Activated T-cell treated with anti-CD3 and anti-CD28 coated beads, Interleukin-2, amount 50 U/mL, for 4 hours (primary cell): ENCODE results near the gene BPIFB4. TPM values are rescaled to one million over a fixed set of nuclear protein-coding genes. Genes with fewer than 3 reads are reported as not detected.
A peak's percentile ranks its signal among the peaks of the same experiment; 100 is the strongest.
"Not testable (repeated sequence)": the region's sequence is repeated elsewhere in the genome, so short reads cannot be mapped to it uniquely, and the experiment has no call there.

Experiments
- ATAC-seq, 2 donors: fragments of 200-7000 bp; cut with Tn5 transposase; one replicate each; pipeline ENCODE4 v1.10.0; 2021
- DNase-seq: peaks from one replicate; pipeline ENCODE4 v3.0.0-alpha.2; 2020
- H3K27me3 Mint-ChIP-seq: one replicate; pipeline ENCODE4 v1.8.0; 2021; ENCODE audit warnings: low read depth, mixed read lengths
- H3K36me3 Mint-ChIP-seq: one replicate; pipeline ENCODE4 v1.8.0; 2022; ENCODE audit warnings: mixed read lengths; ENCODE audit not compliant: insufficient read depth
- H3K4me1 Mint-ChIP-seq: one replicate; pipeline ENCODE4 v1.8.0; 2021; ENCODE audit warnings: low read depth, mixed read lengths
- H3K4me3 Mint-ChIP-seq: one replicate; pipeline ENCODE4 v1.8.0; 2021; ENCODE audit warnings: mild to moderate bottlenecking, moderate library complexity, mixed read lengths
- H3K9me3 Mint-ChIP-seq: one replicate; pipeline ENCODE4 v1.8.0; 2021; ENCODE audit warnings: mixed read lengths
- total RNA-seq, 3 donors: library from RNA; stranded (reverse); gene quantifications; one replicate each; pipeline ENCODE4 v1.2.1, GENCODE V29; 2021

BPIFB4 gene
- total RNA-seq, 3 donors from 2014 or later = not detected

DNA sequence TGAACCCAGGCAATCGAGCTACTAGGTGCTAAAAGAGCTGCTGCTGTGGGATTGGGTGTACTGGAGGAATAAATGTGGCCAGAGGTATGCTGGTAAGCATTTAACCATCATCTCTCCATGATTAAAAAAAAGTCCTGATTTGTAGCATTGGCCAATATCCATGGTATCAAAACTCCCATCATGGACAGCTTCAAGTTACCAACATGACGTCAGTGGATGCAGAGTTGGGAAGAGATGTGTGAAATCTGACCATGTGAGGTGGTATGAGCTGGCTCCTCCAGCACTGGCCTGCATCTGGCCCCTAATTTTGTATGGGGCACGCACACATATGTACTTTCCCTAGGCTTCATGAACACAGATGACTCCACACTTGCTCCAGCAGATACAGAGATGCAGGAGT lies 11.7 kb downstream of the BPIFB4 start:
- Mint-ChIP-seq H3K4me1 (peaks cover 3% of the 10 kb centered on the region), H3K4me3 (no peak overlapping the region), H3K9me3 (no peaks in the 10 kb centered on the region), H3K27me3 (no peaks in the 10 kb centered on the region), H3K36me3 (no peaks in the 10 kb centered on the region)
- ATAC-seq (no peak), DNase-seq (no peak)

DNA sequence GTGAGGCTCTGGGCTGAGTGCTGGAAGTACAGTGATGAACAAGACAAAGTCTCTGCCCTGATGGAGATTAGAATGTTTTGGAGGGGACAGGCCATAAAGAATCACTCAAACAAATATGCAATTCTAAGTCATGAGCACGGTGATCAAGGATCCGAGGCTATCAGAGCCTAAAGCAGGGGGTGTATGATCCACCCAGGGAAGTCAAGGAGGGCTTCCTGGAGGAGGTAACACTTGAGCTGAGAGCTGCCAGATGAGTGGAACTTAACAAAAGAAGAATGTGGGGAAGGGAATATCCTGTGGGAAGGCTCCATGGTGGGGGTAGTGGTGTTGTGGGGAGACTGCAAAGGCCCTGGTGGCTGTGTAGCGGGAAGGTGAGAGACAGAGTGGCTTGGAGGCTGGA lies 12.2 kb downstream of the BPIFB4 start:
- Mint-ChIP-seq H3K4me1 (peaks cover 3% of the 10 kb centered on the region), H3K36me3 (no peaks in the 10 kb centered on the region), H3K27me3 (no peaks in the 10 kb centered on the region), H3K9me3 (no peaks in the 10 kb centered on the region), H3K4me3 (no peak overlapping the region)
- ATAC-seq (no peak), DNase-seq (no peak)

DNA sequence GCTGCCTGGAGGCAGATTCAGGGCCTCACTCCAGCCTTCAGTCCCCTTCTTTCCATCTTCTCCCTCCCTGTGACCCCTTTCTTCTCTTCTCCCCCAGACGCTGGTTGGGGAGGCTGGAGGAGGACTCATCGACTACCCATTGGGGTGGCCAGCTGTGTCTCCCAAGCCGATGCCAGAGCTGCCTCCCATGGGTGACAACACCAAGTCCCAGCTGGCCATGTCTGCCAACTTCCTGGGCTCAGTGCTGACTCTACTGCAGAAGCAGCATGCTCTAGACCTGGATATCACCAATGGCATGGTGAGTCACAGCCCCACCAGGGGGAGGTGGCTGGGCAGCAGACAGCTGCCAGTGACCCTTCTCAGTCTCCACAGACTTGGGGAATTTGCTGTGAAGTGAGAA lies 12.9 kb downstream of the BPIFB4 start:
- no peak overlapping the region for H3K4me3 Mint-ChIP-seq
- peaks cover 3% of the 10 kb centered on the region for H3K4me1 Mint-ChIP-seq
- ATAC-seq (no peak), DNase-seq (no peak)
- no peaks in the 10 kb centered on the region for H3K9me3 Mint-ChIP-seq
- no peaks in the 10 kb centered on the region for H3K27me3 Mint-ChIP-seq
- H3K36me3 Mint-ChIP-seq = no peaks in the 10 kb centered on the region

DNA sequence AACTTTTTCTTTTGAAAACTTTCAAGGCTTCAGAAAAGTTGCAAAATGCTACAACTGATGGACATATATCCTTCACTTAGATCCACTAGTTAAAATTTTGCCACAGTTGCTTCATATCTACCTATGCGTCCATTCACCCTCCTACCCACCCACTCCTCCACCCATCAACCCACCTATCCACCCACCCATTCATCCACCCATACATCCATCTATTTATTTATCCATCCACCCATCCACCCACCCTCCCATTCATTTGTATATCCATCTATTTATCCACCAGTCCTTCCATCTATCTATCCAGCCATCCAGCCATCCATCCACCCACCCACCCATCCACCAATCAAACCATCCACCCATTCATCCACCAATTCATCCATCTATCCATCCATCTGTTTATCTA lies 13.6 kb downstream of the BPIFB4 start:
- peaks cover 3% of the 10 kb centered on the region for H3K4me1 Mint-ChIP-seq
- H3K9me3 Mint-ChIP-seq = no peaks in the 10 kb centered on the region
- ATAC-seq = no peak
- H3K36me3 Mint-ChIP-seq = no peaks in the 10 kb centered on the region
- H3K4me3 Mint-ChIP-seq = no peak overlapping the region
- H3K27me3 Mint-ChIP-seq = no peaks in the 10 kb centered on the region
- DNase-seq = no peak

DNA sequence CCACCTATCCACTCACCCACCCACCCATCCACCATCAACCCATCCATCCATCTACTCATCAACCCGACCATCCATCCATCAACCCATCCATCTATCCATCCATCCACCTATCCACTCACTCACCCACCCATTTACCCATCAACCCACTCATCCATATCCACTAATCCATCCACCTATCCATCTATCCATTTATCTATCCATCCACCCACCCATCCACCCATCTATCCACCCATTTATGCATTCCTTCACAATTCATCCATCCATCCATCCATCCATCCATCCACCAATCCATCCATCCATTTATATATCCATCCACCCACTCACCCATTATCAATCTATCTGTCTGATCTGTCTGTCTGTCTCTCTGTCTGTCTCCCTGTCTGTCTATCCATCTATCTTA lies 14.1 kb downstream of the BPIFB4 start:
- Mint-ChIP-seq H3K27me3 (no peaks in the 10 kb centered on the region), H3K36me3 (no peaks in the 10 kb centered on the region), H3K4me1 (peaks cover 3% of the 10 kb centered on the region), H3K4me3 (no peak overlapping the region), H3K9me3 (no peaks in the 10 kb centered on the region)
- DNase-seq (no peak), ATAC-seq (no peak)

DNA sequence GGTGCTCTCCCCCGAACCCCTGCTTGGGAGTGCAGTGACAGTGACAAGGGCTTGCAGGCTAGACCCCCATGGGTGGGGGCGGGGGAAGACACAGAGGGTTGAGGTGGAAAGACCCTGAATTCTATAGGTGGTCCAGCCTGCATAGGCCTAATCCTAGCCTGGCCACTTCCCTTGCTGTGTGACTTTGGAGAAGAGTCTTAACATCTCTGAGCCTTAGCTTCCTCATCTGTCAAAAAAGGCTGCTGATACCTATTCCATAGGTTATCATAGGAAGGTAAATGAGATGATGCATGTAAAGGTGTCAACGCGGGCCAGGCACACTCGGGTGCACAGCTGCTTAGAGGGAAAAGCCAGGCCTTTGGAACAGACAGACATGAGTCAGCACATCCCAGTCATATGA lies 15.8 kb downstream of the BPIFB4 start:
- Mint-ChIP-seq H3K4me1 (peaks cover 3% of the 10 kb centered on the region), H3K9me3 (no peaks in the 10 kb centered on the region), H3K4me3 (no peak overlapping the region), H3K36me3 (no peaks in the 10 kb centered on the region), H3K27me3 (no peaks in the 10 kb centered on the region)
- ATAC-seq (no peak), DNase-seq (no peak)

DNA sequence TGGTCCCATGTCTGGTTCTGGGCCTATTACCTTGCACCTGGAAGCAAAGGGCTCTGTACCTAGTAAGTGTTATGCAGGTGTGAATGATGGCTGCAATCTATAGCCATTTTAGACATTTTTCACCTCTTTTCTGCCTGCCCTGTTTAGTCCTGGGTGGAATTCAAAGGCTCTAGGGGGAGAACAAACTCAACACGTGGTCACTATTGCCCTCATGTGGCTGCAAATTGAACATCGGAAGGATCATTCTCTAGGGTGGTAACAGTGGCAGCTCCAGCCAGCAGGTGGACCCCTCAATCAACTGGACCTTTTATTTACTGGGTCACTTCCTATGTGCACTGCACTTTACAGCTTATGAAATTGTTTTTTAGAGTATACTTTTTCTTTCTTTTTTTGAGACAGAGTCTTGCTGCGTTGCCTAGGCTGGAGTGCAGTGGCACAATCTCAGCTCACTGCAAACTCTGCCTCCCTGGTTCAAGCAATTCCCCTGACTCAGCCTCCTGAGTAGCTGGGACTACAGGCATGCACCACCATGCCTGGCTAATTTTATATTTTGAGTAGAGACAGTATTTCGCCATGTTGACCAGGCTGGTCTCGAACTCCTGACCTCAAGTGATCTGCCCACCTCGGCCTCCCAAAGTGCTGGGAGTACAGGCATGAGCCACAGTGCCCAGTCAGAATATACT lies 16.6 kb downstream of the BPIFB4 start:
- H3K4me3 Mint-ChIP-seq, H3K4me1 Mint-ChIP-seq, H3K27me3 Mint-ChIP-seq, H3K36me3 Mint-ChIP-seq, H3K9me3 Mint-ChIP-seq: not testable (repeated sequence)
- peak; percentile 22 for DNase-seq
- peak; percentile 76 to 78 for ATAC-seq

DNA sequence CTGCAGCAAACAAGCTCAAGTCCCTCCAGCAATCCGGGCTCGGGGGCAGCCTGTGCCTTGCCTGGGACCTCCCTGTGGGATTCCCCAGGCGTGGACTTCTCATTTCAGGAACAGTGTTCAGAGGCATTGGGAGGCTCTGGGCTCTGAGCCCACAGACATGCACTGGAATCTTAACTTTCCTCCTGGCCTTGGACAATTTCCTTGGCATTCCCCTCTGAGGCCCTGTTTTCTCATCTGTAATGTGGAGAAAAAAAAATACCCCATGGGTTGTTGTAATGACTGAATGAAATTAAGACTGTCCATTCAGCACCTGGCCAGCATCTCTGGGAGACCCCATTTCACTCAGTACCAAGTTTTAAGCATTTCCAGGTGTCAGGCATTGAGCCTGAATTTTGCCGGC lies 17.6 kb downstream of the BPIFB4 start:
- H3K4me3 Mint-ChIP-seq = no peak overlapping the region
- H3K9me3 Mint-ChIP-seq = no peaks in the 10 kb centered on the region
- ATAC-seq (no peak), DNase-seq (no peak)
- no peaks in the 10 kb centered on the region for H3K36me3 Mint-ChIP-seq
- peaks cover 3% of the 10 kb centered on the region for H3K4me1 Mint-ChIP-seq
- no peaks in the 10 kb centered on the region for H3K27me3 Mint-ChIP-seq

DNA sequence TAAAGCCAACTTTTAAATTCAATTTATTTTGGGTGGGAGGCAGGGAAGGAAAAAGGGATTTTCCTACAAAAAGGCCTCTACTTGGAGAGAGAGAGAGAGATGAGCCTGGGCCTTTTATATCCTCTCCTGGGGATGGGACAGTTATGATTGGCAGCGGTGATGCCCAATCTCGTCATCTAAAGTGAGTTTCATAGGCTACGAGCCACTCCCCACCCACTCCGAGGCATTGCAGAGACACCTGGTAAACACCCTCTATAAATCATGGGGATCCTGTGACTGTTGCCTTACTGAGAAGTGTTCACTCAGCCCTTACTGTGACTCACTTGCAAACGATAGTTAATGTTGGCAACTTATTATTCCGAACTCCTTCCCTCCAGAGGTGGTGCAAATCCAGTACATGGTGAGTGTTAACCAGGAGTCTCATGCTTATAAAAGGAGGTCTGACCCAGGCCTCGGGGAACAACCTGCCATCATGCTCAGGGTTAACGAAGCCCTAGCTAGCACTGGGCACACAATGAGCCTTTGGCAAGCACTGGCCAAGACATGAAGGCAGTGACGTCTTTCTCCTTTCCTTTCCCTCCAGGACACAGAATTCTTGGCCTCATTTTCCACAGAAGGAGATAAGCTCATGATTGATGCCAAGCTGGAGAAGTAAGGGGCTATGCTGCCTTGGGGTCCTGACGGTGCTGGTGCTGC lies 20.5 kb downstream of the BPIFB4 start:
- H3K4me1 Mint-ChIP-seq = peaks cover 3% of the 10 kb centered on the region
- no peaks in the 10 kb centered on the region for H3K9me3 Mint-ChIP-seq
- H3K27me3 Mint-ChIP-seq = no peaks in the 10 kb centered on the region
- no peaks in the 10 kb centered on the region for H3K36me3 Mint-ChIP-seq
- ATAC-seq (no peak), DNase-seq (no peak)
- H3K4me3 Mint-ChIP-seq = no peak overlapping the region

DNA sequence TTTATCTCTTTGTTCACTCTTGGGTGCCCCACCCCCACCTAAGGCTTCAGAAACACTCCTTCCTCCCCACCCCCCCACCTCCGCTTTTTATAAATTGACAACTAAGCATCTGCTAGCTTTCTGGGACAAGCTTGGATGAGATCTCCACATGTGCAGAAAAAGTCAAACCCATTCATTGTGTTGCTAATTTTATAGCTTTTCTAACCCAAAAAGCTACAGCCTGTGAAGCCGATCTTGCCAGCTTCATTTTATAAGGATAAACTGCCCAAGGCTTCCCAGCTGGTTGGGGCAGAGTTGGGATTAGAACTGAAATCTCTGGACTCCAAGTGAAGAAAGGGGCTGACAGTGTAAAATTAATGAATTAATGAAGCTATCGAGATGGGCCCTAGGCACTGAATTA lies 24.1 kb downstream of the BPIFB4 start:
- DNase-seq = no peak
- no peaks in the 10 kb centered on the region for H3K27me3 Mint-ChIP-seq
- H3K4me1 Mint-ChIP-seq = no peaks in the 10 kb centered on the region
- H3K9me3 Mint-ChIP-seq = no peaks in the 10 kb centered on the region
- H3K36me3 Mint-ChIP-seq = no peaks in the 10 kb centered on the region
- ATAC-seq = no peak
- no peak overlapping the region for H3K4me3 Mint-ChIP-seq

DNA sequence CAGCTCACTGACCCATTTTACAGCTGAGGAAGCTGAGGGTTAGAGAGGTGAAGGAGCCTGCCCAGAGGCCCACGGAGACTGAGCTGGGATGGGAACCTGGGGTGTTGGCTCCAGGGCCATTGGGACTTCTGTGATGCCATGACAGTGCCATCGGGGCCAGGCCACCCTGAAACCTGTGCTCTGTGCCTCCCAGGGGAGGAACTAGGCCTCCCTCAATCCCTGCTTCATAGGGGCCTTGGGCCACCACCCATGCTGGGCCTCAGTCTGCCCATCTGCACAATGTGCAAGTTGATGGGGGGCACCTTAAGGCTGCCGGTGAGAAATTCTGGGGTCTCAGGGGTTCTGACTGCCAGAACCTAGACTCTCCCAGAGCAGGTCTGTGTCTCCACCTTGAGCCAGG lies 24.9 kb downstream of the BPIFB4 start:
- no peaks in the 10 kb centered on the region for H3K27me3 Mint-ChIP-seq
- no peaks in the 10 kb centered on the region for H3K9me3 Mint-ChIP-seq
- no peak overlapping the region for H3K4me3 Mint-ChIP-seq
- DNase-seq (no peak), ATAC-seq (no peak)
- no peaks in the 10 kb centered on the region for H3K36me3 Mint-ChIP-seq
- no peaks in the 10 kb centered on the region for H3K4me1 Mint-ChIP-seq

DNA sequence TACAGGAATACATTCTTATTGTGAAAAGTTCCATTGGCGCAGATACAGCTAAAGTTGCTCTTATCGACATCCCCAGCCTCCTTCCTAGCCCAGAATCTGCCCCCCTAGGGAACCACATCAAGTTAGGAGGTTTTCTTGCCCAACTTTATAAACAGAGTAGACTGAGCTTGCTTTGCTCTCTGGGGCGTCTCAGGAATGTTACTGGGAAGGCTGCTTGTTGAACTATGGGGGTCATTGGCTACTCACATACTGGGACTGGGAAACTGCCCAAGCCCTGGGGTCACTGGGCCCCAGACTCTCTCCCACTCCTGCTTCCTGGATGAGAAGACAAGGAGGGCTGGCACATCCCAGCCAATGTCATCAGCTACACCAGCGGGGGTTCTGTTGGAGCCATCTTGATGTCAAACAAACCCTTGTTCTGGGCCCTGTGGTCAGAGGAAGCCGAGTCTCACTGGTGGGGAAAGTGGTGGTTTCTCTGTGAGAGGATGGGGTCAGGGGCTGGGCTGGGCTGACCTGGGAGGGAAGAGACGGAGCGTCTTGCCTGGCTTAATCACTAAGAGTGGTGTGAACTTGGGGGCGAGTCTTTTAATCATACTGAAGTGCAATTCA lies 26.0 kb downstream of the BPIFB4 start:
- Mint-ChIP-seq H3K4me1 (no peaks in the 10 kb centered on the region), H3K4me3 (no peak overlapping the region), H3K27me3 (no peaks in the 10 kb centered on the region), H3K36me3 (no peaks in the 10 kb centered on the region), H3K9me3 (no peaks in the 10 kb centered on the region)
- DNase-seq = no peak
- ATAC-seq = no peak

DNA sequence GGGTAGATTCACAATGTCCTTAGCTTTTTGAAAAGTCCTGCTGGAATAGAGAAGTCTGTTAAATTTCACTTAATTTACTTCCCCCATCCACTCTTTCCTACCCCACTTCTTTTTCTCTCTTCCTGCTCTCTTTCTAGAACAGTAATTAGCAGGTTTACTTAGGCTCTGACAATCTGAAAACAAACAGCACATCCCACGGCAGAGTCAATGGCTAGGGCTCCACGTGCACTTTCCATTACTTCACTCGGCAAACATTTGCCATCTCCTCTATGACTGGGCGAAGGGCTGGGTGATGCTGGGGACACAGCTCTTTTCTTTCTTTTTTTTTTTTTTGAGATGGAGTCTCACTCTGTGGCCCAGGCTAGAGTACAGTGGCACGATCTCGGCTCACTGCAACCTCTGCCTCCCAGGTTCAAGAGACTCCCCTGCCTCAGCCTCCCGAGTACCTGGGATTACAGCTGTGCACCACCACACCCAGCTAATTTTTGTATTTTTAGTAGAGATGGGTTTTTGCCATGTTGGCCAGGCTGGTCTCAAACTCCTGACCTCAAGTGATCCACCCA lies 26.7 kb downstream of the BPIFB4 start:
- DNase-seq, H3K4me1 Mint-ChIP-seq, H3K9me3 Mint-ChIP-seq, H3K4me3 Mint-ChIP-seq, H3K36me3 Mint-ChIP-seq, ATAC-seq, H3K27me3 Mint-ChIP-seq: not testable (repeated sequence)

DNA sequence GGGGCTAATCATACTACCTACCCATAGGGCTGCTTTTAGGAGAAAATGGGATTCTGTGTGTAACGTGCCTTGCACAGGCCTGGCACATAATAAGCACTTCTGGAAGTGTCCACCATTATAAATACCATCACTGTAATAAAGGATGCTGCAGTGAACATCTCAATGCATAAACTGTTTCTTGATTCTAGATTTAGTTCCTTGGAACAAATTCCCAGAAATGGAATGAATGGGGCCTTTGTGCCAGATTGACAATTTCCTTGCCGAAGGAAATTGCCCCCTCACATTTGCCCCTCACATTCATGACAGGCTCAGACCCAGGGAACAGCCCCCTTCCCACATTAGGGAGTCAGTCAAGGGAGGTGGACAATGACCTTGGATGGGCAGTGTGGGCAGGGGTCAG lies 29.2 kb downstream of the BPIFB4 start:
- Mint-ChIP-seq H3K4me3 (no peak overlapping the region), H3K27me3 (no peaks in the 10 kb centered on the region), H3K4me1 (no peaks in the 10 kb centered on the region), H3K36me3 (no peaks in the 10 kb centered on the region), H3K9me3 (no peaks in the 10 kb centered on the region)
- DNase-seq (no peak), ATAC-seq (no peak)
